Ascending aorta (tissue), 2 donors: Measurements from ENCODE around the gene ETF1. TPM values are rescaled to one million over a fixed set of nuclear protein-coding genes. Genes with fewer than 3 reads are reported as not detected.

Source experiments
- DNase-seq, 2 donors: peaks; one replicate each; pipeline ENCODE4 v3.0.0-alpha.2; 2019; ENCODE audit warnings: low spot score in 2 of 2
- H3K27ac ChIP-seq, 2 donors: fragments of 200-600 bp; sonication (generic); one replicate each; pipeline ENCODE4 v1.5.1; 2016 to 2017; ENCODE audit warnings: mild to moderate bottlenecking in 1 of 2
- H3K27me3 ChIP-seq: fragments of 200-600 bp; sonication (generic); one replicate; pipeline ENCODE4 v1.5.1; 2017
- H3K36me3 ChIP-seq, 2 donors: fragments of 200-600 bp; sonication (generic); one replicate each; pipeline ENCODE4 v1.5.1; 2016
- H3K4me1 ChIP-seq, 2 donors: fragments of 200-600 bp; sonication (generic); one replicate each; pipeline ENCODE4 v1.5.1; 2016 to 2017; ENCODE audit warnings: mild to moderate bottlenecking in 1 of 2
- H3K4me3 ChIP-seq, 2 donors: fragments of 200-600 bp; sonication (generic); one replicate each; pipeline ENCODE4 v1.5.1; 2016 to 2017; ENCODE audit warnings: mild to moderate bottlenecking in 1 of 2
- H3K9me3 ChIP-seq, 2 donors: fragments of 200-600 bp; sonication (generic); one replicate each; pipeline ENCODE4 v1.5.1; 2016
- intact Hi-C: fragments of 100-400 bp; cut with DNase I; formaldehyde crosslinking; loops from one replicate; pipeline ENCODE4 v1.15.1; 2023
- total RNA-seq: library from RNA; depleted of rRNA; stranded (reverse); fragments of >200 nt; gene quantifications from one replicate; pipeline ENCODE4 v1.1.0, GENCODE V29; 2016
- TF ChIP-seq, protein P1 (sequence below), 3 experiments: fragments of 200-600 bp in 2 of 3; fragments of 450-650 bp in 1 of 3; sonication (generic) in 2 of 3; IDR thresholded peaks; one replicate each; pipeline ENCODE4 v1.5.1; 2016 to 2019; ENCODE audit warnings: antibody characterized with exemption in 3 of 3, mild to moderate bottlenecking in 1 of 3, moderate library complexity in 1 of 3

ETF1 gene
- total RNA-seq, 1 donor from 2014 or later: 28.2 TPM

- no peaks in the 10 kb centered on the region for H3K27me3 ChIP-seq
- DNase-seq: peak; percentile 65 to 82
- H3K9me3 ChIP-seq: no peaks in the 10 kb centered on the region
- no peak overlapping the region for H3K27ac ChIP-seq
- TF ChIP-seq, protein P1, sequence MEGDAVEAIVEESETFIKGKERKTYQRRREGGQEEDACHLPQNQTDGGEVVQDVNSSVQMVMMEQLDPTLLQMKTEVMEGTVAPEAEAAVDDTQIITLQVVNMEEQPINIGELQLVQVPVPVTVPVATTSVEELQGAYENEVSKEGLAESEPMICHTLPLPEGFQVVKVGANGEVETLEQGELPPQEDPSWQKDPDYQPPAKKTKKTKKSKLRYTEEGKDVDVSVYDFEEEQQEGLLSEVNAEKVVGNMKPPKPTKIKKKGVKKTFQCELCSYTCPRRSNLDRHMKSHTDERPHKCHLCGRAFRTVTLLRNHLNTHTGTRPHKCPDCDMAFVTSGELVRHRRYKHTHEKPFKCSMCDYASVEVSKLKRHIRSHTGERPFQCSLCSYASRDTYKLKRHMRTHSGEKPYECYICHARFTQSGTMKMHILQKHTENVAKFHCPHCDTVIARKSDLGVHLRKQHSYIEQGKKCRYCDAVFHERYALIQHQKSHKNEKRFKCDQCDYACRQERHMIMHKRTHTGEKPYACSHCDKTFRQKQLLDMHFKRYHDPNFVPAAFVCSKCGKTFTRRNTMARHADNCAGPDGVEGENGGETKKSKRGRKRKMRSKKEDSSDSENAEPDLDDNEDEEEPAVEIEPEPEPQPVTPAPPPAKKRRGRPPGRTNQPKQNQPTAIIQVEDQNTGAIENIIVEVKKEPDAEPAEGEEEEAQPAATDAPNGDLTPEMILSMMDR (IDR thresholded peaks at IDR 0.05): no peak
- H3K4me1 ChIP-seq: peaks cover 10 to 19% of the 10 kb centered on the region in 2 donors
- intact Hi-C loops: no loop called here
- no peaks in the 10 kb centered on the region for H3K36me3 ChIP-seq
- H3K4me3 ChIP-seq: no peak overlapping the region
Measured at GRCh38 chr5:138459311-138459933, 83.6 kb downstream of the ETF1 start.

GRCh38 chr5:138458856-138459255, 84.2 kb downstream of the ETF1 start:
- H3K4me1 ChIP-seq: peaks cover 10 to 19% of the 10 kb centered on the region in 2 donors
- H3K36me3 ChIP-seq: no peaks in the 10 kb centered on the region
- no peak for DNase-seq
- no peaks in the 10 kb centered on the region for H3K27me3 ChIP-seq
- H3K9me3 ChIP-seq: no peaks in the 10 kb centered on the region
- no peak overlapping the region for H3K27ac ChIP-seq
- intact Hi-C loops: no loop called here
- no peak overlapping the region for H3K4me3 ChIP-seq
- TF ChIP-seq, protein P1 (IDR thresholded peaks at IDR 0.05): no peak

DNA sequence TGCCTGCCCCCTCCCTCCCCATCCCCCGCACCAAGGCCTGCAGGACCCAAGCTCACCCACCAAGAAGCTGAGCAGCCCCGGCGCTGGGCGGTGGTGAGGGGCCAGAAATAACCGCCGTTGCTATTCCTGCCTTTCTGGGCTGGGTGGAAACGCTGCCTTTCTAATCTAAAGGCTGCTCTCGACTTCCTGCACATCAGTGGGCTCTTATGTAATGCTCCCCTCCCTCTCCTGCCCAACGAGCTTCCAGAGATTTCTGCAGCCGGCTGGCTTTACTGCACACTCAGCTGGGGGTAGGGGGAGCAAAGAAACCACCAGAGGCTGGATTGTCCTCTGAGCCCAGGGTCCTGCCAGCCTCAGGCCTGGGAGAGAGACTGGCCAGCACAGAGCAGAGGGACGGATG, 84.7 kb downstream of the ETF1 start:
- Histone ChIP-seq H3K4me3 (peak overlapping the region in 1 of 2 donors; percentile 14), H3K27me3 (no peaks in the 10 kb centered on the region), H3K36me3 (no peaks in the 10 kb centered on the region), H3K9me3 (no peaks in the 10 kb centered on the region), H3K4me1 (peaks cover 10 to 17% of the 10 kb centered on the region in 2 donors), H3K27ac (no peak overlapping the region)
- intact Hi-C loops: no loop called here
- no peak for DNase-seq
- TF ChIP-seq, protein P1 (IDR thresholded peaks at IDR 0.05): no peak

- peaks cover 10 to 14% of the 10 kb centered on the region in 2 donors for H3K4me1 ChIP-seq
- H3K27me3 ChIP-seq: no peaks in the 10 kb centered on the region
- H3K36me3 ChIP-seq: no peaks in the 10 kb centered on the region
- no peaks in the 10 kb centered on the region for H3K9me3 ChIP-seq
- TF ChIP-seq, protein P1 (IDR thresholded peaks at IDR 0.05): peak in 2 of 3 experiments; percentile 16 to 24
- no peak overlapping the region for H3K4me3 ChIP-seq
- intact Hi-C loops: no loop called here
- no peak for DNase-seq
- H3K27ac ChIP-seq: no peak overlapping the region
Measured at GRCh38 chr5:138457531-138458275, 85.3 kb downstream of the ETF1 start.

Other genes with a start within 250 kb of the ETF1 start
- not detected for gene CDC25C, start 211.4 kb downstream of the ETF1 start, total RNA-seq
- 40.0 TPM for gene FAM53C, start 205.0 kb downstream of the ETF1 start, total RNA-seq
- 33.4 TPM for gene KDM3B, start 190.6 kb downstream of the ETF1 start, total RNA-seq
- 3.5 TPM for gene REEP2, start 104.2 kb downstream of the ETF1 start, total RNA-seq
- 419 TPM for gene EGR1, start 77.8 kb downstream of the ETF1 start, total RNA-seq
- gene HSPA9, start 32.2 kb upstream of the ETF1 start, total RNA-seq: 75.5 TPM
- gene CTNNA1, start 210.2 kb upstream of the ETF1 start, total RNA-seq: 310 TPM